Dermis blood vessel endothelial cell (primary cell): Measurements from ENCODE around the gene KLK14. TPM values are rescaled to one million over a fixed set of nuclear protein-coding genes. Genes with fewer than 3 reads are reported as not detected.

Experiments used
- DNase-seq: peaks from one replicate; pipeline ENCODE4 v3.0.0; 2010
- total RNA-seq: library from RNA; depleted of rRNA; stranded (reverse); fragments of >200 nt; gene quantifications from 2 replicates; pipeline ENCODE4 v1.2.3, GENCODE V29; 2014

KLK14 gene
- total RNA-seq, 1 donor from 2014 or later = not detected

- no peak for DNase-seq
Measured at GRCh38 chr19:51083181-51083580, 494 bp upstream of the KLK14 start.

- no peak for DNase-seq
Measured at GRCh38 chr19:51081476-51081875, 1.2 kb downstream of the KLK14 start.

- no peak for DNase-seq
Measured at GRCh38 chr19:51079481-51080110, 3.1 kb downstream of the KLK14 start.

GRCh38 chr19:51078731-51079130, 4.0 kb downstream of the KLK14 start:
- DNase-seq = no peak

- no peak for DNase-seq
Measured at GRCh38 chr19:51078104-51078503, 4.6 kb downstream of the KLK14 start.

GRCh38 chr19:51076631-51077213, 6.0 kb downstream of the KLK14 start:
- no peak for DNase-seq

- no peak for DNase-seq
Measured at GRCh38 chr19:51075998-51076397, 6.7 kb downstream of the KLK14 start.

GRCh38 chr19:51071095-51071405, 11.6 kb downstream of the KLK14 start:
- DNase-seq = no peak

GRCh38 chr19:51070334-51071094, 12.2 kb downstream of the KLK14 start:
- no peak for DNase-seq

- DNase-seq = no peak
Measured at GRCh38 chr19:51066393-51067186, 16.1 kb downstream of the KLK14 start.

GRCh38 chr19:51065221-51065960, 17.3 kb downstream of the KLK14 start:
- DNase-seq = no peak

GRCh38 chr19:51064534-51065220, 18.0 kb downstream of the KLK14 start, which contains the start of gene KLK13:
KLK13 (minus strand) TSS chr19:51065092; CDS start chr19:51065067, 25 bp downstream.
- DNase-seq = peak; percentile 11

GRCh38 chr19:51063664-51064063, 19.0 kb downstream of the KLK14 start:
- no peak for DNase-seq

- no peak for DNase-seq
Measured at GRCh38 chr19:51060973-51061372, 21.7 kb downstream of the KLK14 start.

GRCh38 chr19:51060336-51060735, 22.4 kb downstream of the KLK14 start:
- DNase-seq = no peak

GRCh38 chr19:51059715-51060114, 23.0 kb downstream of the KLK14 start:
- no peak for DNase-seq

- no peak for DNase-seq
Measured at GRCh38 chr19:51055866-51056265, 26.8 kb downstream of the KLK14 start.

- peak; percentile 28 for DNase-seq
Measured at GRCh38 chr19:51047031-51047335, 35.7 kb downstream of the KLK14 start.

GRCh38 chr19:51044327-51044726, 38.4 kb downstream of the KLK14 start:
- no peak for DNase-seq

- DNase-seq = no peak
Measured at GRCh38 chr19:51043497-51043896, 39.2 kb downstream of the KLK14 start.

GRCh38 chr19:51040151-51040550, 42.5 kb downstream of the KLK14 start:
- no peak for DNase-seq

GRCh38 chr19:51036519-51036918, 46.2 kb downstream of the KLK14 start:
- no peak for DNase-seq
